Measurements from ENCODE around the gene MIAT. TPM values are rescaled to one million over a fixed set of nuclear protein-coding genes. Genes with fewer than 3 reads are reported as not detected.
"Not testable (repeated sequence)": the region's sequence is repeated elsewhere in the genome, so short reads cannot be mapped to it uniquely, and the experiment has no call there.

Gene MIAT
- total RNA-seq, 3 donors from 2014 or later: 0.80 to 2.3 (median 1.9) TPM

DNA sequence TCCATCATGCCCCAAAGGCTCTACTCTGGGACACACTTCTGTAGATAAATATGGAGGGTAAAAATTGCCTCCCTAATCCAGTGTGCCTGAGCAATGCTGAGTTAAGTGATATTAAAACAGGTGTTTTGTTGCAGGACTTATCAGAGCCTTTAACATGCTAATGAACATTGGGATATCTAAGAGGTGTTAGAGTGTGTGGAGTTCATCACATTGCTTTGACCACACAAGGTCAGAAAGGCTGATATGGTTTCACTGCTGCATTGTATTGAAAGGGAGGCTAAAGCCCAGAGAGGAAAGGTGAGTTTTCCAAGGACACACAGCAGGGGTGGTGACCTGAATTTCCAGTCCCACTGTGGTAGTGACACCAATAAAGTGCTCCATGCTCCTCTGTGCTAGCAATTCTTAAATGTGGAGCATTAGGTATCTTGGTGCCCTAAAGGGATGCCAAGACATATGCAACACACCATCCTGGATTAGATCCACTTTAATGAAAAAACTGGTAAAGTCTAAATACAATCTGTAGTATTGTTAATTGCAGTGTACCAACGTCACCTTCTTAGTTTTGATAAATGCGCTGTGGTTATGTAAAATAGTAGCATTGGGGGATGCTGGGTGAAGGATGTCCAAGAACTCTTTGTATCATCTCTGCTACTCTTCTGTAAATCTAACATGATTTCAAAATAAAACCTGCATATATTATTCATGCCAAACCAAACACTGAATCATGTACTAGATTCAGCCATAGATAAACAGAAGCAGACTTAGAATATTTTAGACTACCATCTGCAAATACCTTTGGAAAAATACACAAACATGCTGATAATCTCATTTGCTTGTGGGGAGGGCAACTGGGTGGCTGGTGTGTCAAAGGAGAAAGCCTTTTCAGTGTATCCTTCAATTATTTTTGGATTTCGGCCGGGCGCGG lies 45.8 kb downstream of the MIAT start:
- intact Hi-C loops (cut with DNase I; ENCODE audit: low total_unique reads): no loop called here
- DNase-seq (ENCODE audit: low spot score in 2 of 2): no peak

DNA sequence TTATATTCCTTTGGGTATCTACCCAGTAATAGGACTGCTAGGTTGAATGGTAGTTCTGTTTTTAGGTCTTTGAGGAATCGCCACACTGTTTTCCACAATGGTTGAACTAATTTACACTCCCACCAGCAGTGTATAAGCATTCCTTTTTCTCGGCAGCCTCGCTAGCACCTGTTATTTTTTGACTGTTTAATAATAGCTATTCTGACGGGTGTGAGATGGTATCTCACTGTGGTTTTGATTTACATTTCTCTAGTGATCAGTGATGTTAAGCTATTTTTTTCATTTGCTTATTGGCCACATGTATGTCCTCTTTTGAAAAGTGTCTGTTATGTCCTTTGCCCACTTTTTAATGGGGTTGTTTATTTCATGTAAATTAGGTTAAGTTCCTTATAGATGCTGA lies 48.0 kb downstream of the MIAT start:
- H3K4me1 ChIP-seq; H3K4me3 ChIP-seq; H3K27me3 ChIP-seq; H3K36me3 ChIP-seq; H3K27ac ChIP-seq; DNase-seq (ENCODE audit: low spot score in 2 of 2); intact Hi-C loops (cut with DNase I; ENCODE audit: low total_unique reads); H3K9me3 ChIP-seq: not testable (repeated sequence)

More for the DNA sequence above, 45.8 kb downstream of the MIAT start:
- no peak overlapping the region for H3K27ac ChIP-seq
- H3K27me3 ChIP-seq: no peaks in the 10 kb centered on the region
- TF ChIP-seq POLR2A (IDR thresholded peaks at IDR 0.05) (no peak), POLR2AphosphoS5 (IDR thresholded peaks at IDR 0.05) (no peak)
- TF ChIP-seq, protein P1, sequence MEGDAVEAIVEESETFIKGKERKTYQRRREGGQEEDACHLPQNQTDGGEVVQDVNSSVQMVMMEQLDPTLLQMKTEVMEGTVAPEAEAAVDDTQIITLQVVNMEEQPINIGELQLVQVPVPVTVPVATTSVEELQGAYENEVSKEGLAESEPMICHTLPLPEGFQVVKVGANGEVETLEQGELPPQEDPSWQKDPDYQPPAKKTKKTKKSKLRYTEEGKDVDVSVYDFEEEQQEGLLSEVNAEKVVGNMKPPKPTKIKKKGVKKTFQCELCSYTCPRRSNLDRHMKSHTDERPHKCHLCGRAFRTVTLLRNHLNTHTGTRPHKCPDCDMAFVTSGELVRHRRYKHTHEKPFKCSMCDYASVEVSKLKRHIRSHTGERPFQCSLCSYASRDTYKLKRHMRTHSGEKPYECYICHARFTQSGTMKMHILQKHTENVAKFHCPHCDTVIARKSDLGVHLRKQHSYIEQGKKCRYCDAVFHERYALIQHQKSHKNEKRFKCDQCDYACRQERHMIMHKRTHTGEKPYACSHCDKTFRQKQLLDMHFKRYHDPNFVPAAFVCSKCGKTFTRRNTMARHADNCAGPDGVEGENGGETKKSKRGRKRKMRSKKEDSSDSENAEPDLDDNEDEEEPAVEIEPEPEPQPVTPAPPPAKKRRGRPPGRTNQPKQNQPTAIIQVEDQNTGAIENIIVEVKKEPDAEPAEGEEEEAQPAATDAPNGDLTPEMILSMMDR (IDR thresholded peaks at IDR 0.05): no peak
- no peaks in the 10 kb centered on the region for H3K4me1 ChIP-seq
- H3K9me3 ChIP-seq: peaks cover 0 to 14% of the 10 kb centered on the region in 2 donors
- H3K36me3 ChIP-seq: no peaks in the 10 kb centered on the region
- no peak overlapping the region for H3K4me3 ChIP-seq

DNA sequence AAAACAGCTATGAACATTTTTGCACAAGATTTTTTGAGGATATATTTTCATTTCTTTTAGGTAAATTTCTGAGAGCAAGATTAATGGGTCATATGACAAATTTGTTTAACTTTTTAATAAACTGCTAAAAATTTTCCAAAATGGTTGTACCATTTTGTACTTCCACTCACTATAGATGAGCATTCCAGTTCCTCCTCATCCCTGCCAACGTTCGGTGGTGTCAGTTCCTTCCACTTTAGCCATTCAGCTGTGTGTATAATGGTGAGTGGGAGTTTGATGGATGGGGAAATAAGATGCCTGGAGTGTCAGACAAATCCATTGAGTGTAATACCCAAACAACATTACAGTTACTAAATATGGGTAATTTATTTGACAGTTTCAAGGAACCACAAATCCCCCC lies 49.7 kb downstream of the MIAT start:
- DNase-seq (ENCODE audit: low spot score in 2 of 2): no peak
- intact Hi-C loops (cut with DNase I; ENCODE audit: low total_unique reads): no loop called here

DNA sequence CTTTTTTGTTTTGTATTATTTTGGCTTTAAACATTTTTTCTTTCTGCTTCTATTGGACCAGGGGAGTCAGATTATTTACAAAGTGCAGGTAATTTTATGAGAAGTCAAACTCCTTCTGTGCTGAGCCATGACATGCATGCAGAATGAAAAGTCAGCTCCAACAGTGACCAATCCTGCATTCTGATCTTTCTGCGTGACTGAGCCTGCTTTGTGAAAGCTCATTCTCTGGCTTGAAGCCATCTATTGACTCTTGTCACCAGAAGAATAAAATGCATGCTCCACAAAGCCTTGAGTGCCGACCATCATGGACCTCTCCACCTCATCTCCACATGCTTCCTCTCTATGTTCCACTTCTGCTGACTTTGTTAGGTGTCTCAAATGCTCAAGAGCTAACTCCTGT lies 50.2 kb downstream of the MIAT start:
- TF ChIP-seq, protein P1 (IDR thresholded peaks at IDR 0.05): no peak
- TF ChIP-seq POLR2AphosphoS5 (IDR thresholded peaks at IDR 0.05) (no peak), POLR2A (IDR thresholded peaks at IDR 0.05) (no peak)
- H3K4me3 ChIP-seq: no peak overlapping the region
- H3K27me3 ChIP-seq: no peaks in the 10 kb centered on the region
- H3K9me3 ChIP-seq: peaks cover 0 to 10% of the 10 kb centered on the region in 2 donors
- intact Hi-C loops (cut with DNase I; ENCODE audit: low total_unique reads): no loop called here
- no peak overlapping the region for H3K27ac ChIP-seq
- no peak for DNase-seq (ENCODE audit: low spot score in 2 of 2)
- no peaks in the 10 kb centered on the region for H3K36me3 ChIP-seq
- H3K4me1 ChIP-seq: no peaks in the 10 kb centered on the region

More for the DNA sequence above, 49.7 kb downstream of the MIAT start:
- Histone ChIP-seq H3K4me1 (no peaks in the 10 kb centered on the region), H3K9me3 (peaks cover 0 to 10% of the 10 kb centered on the region in 2 donors), H3K27me3 (no peaks in the 10 kb centered on the region), H3K36me3 (no peaks in the 10 kb centered on the region), H3K4me3 (no peak overlapping the region), H3K27ac (no peak overlapping the region)
- TF ChIP-seq POLR2A (IDR thresholded peaks at IDR 0.05) (no peak), POLR2AphosphoS5 (IDR thresholded peaks at IDR 0.05) (no peak)
- TF ChIP-seq, protein P1 (IDR thresholded peaks at IDR 0.05): no peak

DNA sequence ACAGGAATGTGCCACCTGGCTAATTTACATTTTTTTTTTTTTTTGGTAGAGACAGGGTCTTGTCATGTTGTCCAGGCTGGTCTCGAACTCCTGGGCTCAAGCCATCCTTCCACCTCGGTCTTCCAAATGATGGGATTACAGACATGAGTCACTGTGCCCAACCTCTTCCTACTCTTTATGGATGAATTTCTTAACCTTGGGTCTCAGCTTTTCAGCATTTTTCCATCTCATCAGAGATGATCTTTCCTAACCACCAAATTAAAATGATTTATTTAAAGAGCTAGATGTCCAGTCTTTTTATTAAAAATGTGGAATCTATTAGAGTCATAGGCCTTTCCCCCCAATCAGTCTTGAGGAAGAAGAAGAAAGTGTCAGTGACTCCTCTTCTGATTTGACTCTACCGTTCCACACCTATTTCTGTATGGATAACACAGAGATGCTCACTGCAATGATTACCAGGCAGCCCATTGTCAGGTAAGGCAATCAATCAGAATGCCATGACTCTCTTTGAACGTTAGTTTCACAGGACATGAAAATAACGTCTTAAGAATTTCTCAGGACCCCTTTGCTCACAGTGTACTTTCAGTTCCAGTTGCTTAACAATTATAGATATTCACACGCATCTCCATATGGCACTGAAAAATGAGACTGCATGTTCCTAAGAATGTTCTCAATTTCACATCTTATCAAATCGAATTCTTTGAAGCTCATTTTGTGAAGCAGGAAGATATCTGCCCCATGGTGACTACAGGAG lies 51.0 kb downstream of the MIAT start:
- no peak for DNase-seq (ENCODE audit: low spot score in 2 of 2)
- Histone ChIP-seq H3K27me3 (no peaks in the 10 kb centered on the region), H3K36me3 (no peaks in the 10 kb centered on the region), H3K27ac (no peak overlapping the region), H3K4me3 (no peak overlapping the region), H3K4me1 (no peaks in the 10 kb centered on the region), H3K9me3 (peaks cover 0 to 10% of the 10 kb centered on the region in 2 donors)
- TF ChIP-seq, protein P1 (IDR thresholded peaks at IDR 0.05): no peak
- no peak for TF ChIP-seq POLR2AphosphoS5 (IDR thresholded peaks at IDR 0.05)
- no peak for TF ChIP-seq POLR2A (IDR thresholded peaks at IDR 0.05)
- intact Hi-C loops (cut with DNase I; ENCODE audit: low total_unique reads): no loop called here
